H9 (cell line): Measurements from ENCODE around the gene GRID1. TPM values are rescaled to one million over a fixed set of nuclear protein-coding genes. Genes with fewer than 3 reads are reported as not detected.

Source experiments
- DNase-seq: peaks from one replicate; pipeline ENCODE4 v3.0.0-alpha.2; 2017
- H2AFZ ChIP-seq: one replicate; pipeline ENCODE4 v1.6.1; 2013; ENCODE audit warnings: mild to moderate bottlenecking, low read length, control low read depth, moderate library complexity
- H2AK5ac ChIP-seq: 2 replicates; pipeline ENCODE4 v1.6.1; 2013; ENCODE audit warnings: low read length, control low read depth, mixed read lengths; ENCODE audit not compliant: insufficient read length
- H2BK120ac ChIP-seq: one replicate; pipeline ENCODE4 v1.6.1; 2013; ENCODE audit warnings: low read depth, mild to moderate bottlenecking, low read length, control low read depth, inconsistent platforms; ENCODE audit not compliant: poor library complexity, severe bottlenecking
- H2BK12ac ChIP-seq: 2 replicates; pipeline ENCODE4 v1.6.1; 2013; ENCODE audit warnings: low read length, control low read depth, mixed read lengths, low read depth; ENCODE audit not compliant: insufficient read length
- H2BK15ac ChIP-seq: 2 replicates; pipeline ENCODE4 v1.6.1; 2013; ENCODE audit warnings: low read depth, low read length, control low read depth
- H2BK20ac ChIP-seq: one replicate; pipeline ENCODE4 v1.6.1; 2013; ENCODE audit warnings: low read depth, mild to moderate bottlenecking, low read length, control low read depth, inconsistent platforms; ENCODE audit not compliant: poor library complexity, severe bottlenecking
- H2BK5ac ChIP-seq: 2 replicates; pipeline ENCODE4 v1.6.1; 2013; ENCODE audit warnings: low read length, control low read depth, mixed read lengths; ENCODE audit not compliant: insufficient read length
- H3K14ac ChIP-seq: 2 replicates; pipeline ENCODE4 v1.6.1; 2013; ENCODE audit warnings: low read length, control low read depth; ENCODE audit not compliant: insufficient read depth
- H3K18ac ChIP-seq: 2 replicates; pipeline ENCODE4 v1.6.1; 2013; ENCODE audit warnings: low read depth, mild to moderate bottlenecking, mixed read lengths, low read length, control low read depth; ENCODE audit not compliant: insufficient read length
- H3K23ac ChIP-seq: 2 replicates; pipeline ENCODE4 v1.6.1; 2013; ENCODE audit warnings: low read length, control low read depth, mixed read lengths, low read depth; ENCODE audit not compliant: insufficient read length
- H3K23me2 ChIP-seq: 2 replicates; pipeline ENCODE4 v1.6.1; 2013; ENCODE audit warnings: low read depth, mild to moderate bottlenecking, mixed read lengths, low read length, control low read depth; ENCODE audit not compliant: insufficient read length, poor library complexity, severe bottlenecking
- H3K27ac ChIP-seq: 2 replicates; pipeline ENCODE4 v1.5.1; 2013; ENCODE audit warnings: low read length, control low read depth, mixed read lengths, low read depth; ENCODE audit not compliant: insufficient read length
- H3K27me3 ChIP-seq: 2 replicates; pipeline ENCODE4 v1.6.1; 2013; ENCODE audit warnings: low read length, control low read depth, inconsistent platforms; ENCODE audit not compliant: insufficient read depth
- H3K4ac ChIP-seq: 2 replicates; pipeline ENCODE4 v1.6.1; 2013; ENCODE audit warnings: low read depth, mild to moderate bottlenecking, control low read depth, inconsistent platforms, low read length, moderate library complexity
- H3K4me1 ChIP-seq: 2 replicates; pipeline ENCODE4 v1.6.1; 2013; ENCODE audit warnings: low read length, control low read depth, inconsistent platforms; ENCODE audit not compliant: insufficient read depth
- H3K4me2 ChIP-seq: 2 replicates; pipeline ENCODE4 v1.6.1; 2013; ENCODE audit warnings: low read length, control low read depth, mixed read lengths; ENCODE audit not compliant: insufficient read length, insufficient read depth
- H3K56ac ChIP-seq: 2 replicates; pipeline ENCODE4 v1.6.1; 2013; ENCODE audit warnings: low read depth, mild to moderate bottlenecking, mixed read lengths, low read length, control low read depth; ENCODE audit not compliant: insufficient read length
- H3K79me1 ChIP-seq: 2 replicates; pipeline ENCODE4 v1.6.1; 2013; ENCODE audit warnings: low read depth, mild to moderate bottlenecking, moderate library complexity, low read length, control low read depth, inconsistent platforms; ENCODE audit not compliant: insufficient read depth, poor library complexity, severe bottlenecking
- H3K79me2 ChIP-seq: 2 replicates; pipeline ENCODE4 v1.6.1; 2013; ENCODE audit warnings: low read length, control low read depth, inconsistent platforms; ENCODE audit not compliant: insufficient read depth
- H3K9ac ChIP-seq: 2 replicates; pipeline ENCODE4 v1.6.1; 2013; ENCODE audit warnings: low read length, control low read depth, mixed read lengths; ENCODE audit not compliant: insufficient read length; ENCODE audit errors: extremely low read depth
- H3K9me3 ChIP-seq: one replicate; pipeline ENCODE4 v1.6.1; 2013; ENCODE audit warnings: low read depth, low read length, inconsistent platforms; ENCODE audit not compliant: control insufficient read depth
- H3T11ph ChIP-seq: one replicate; pipeline ENCODE4 v1.6.1; 2013; ENCODE audit warnings: mild to moderate bottlenecking, low read length, control low read depth, inconsistent platforms
- H4K20me1 ChIP-seq: one replicate; pipeline ENCODE4 v1.6.1; 2013; ENCODE audit not compliant: control insufficient read depth, insufficient read length, insufficient read depth
- H4K5ac ChIP-seq: 2 replicates; pipeline ENCODE4 v1.6.1; 2013; ENCODE audit warnings: low read depth, mild to moderate bottlenecking, mixed read lengths, low read length, control low read depth; ENCODE audit not compliant: insufficient read length
- H4K8ac ChIP-seq: replicated peaks from 2 replicates; pipeline ENCODE4 v1.6.1; 2013; ENCODE audit warnings: low read length, control low read depth, mixed read lengths, low read depth; ENCODE audit not compliant: insufficient read length
- H4K91ac ChIP-seq: 2 replicates; pipeline ENCODE4 v1.6.1; 2013; ENCODE audit warnings: low read depth, mild to moderate bottlenecking, moderate library complexity, mixed read lengths, low read length, control low read depth; ENCODE audit not compliant: insufficient read length
- H3K27ac Mint-ChIP-seq, 3 experiments: 2 replicates in 2 of 3; 3 replicates in 1 of 3; pipeline ENCODE4 v1.8.0; 2020 to 2021; ENCODE audit warnings: mixed read lengths in 3 of 3, mild to moderate bottlenecking in 1 of 3, moderate library complexity in 1 of 3
- H3K27me3 Mint-ChIP-seq: 2 replicates; pipeline ENCODE4 v1.8.0; 2021; ENCODE audit warnings: low read depth, mild to moderate bottlenecking, moderate library complexity, mixed read lengths
- H3K36me3 Mint-ChIP-seq, 3 experiments: 2 replicates in 2 of 3; 3 replicates in 1 of 3; pipeline ENCODE4 v1.8.0; 2020 to 2021; ENCODE audit warnings: low read depth in 3 of 3, mixed read lengths in 3 of 3; ENCODE audit not compliant: insufficient read depth in 1 of 3
- H3K4me1 Mint-ChIP-seq, 2 experiments: 2 replicates each; pipeline ENCODE4 v1.8.0; 2020; ENCODE audit warnings: mixed read lengths in 2 of 2
- H3K4me3 Mint-ChIP-seq, 2 experiments: 2 replicates in 1 of 2; 3 replicates in 1 of 2; pipeline ENCODE4 v1.8.0; 2020 to 2021; ENCODE audit warnings: mild to moderate bottlenecking in 2 of 2, mixed read lengths in 2 of 2, moderate library complexity in 1 of 2
- H3K9me3 Mint-ChIP-seq, 2 experiments: 2 replicates in 1 of 2; 3 replicates in 1 of 2; pipeline ENCODE4 v1.8.0; 2020; ENCODE audit warnings: mild to moderate bottlenecking in 2 of 2, mixed read lengths in 2 of 2, moderate library complexity in 1 of 2
- WGBS: extraction: QIAGEN DNeasy Blood & Tissue Kit; methylation state at CpG from one replicate; pipeline ENCODE4 v1.1.7; 2013; ENCODE audit warnings: missing lambda C conversion rate, low lambda C conversion rate, mixed read lengths; ENCODE audit not compliant: insufficient read length; ENCODE audit errors: extremely low coverage; 5-methylcytosine and 5-hydroxymethylcytosine counted together
- total RNA-seq: library from RNA; stranded (reverse); gene quantifications from 2 replicates; pipeline ENCODE4 v1.2.1, GENCODE V29; 2021
- TF ChIP-seq, protein P1 (sequence below): fragments of 200-600 bp; sonication (generic); conservative IDR thresholded peaks from 3 replicates; pipeline ENCODE4 v1.8.0; 2021; ENCODE audit warnings: antibody characterized with exemption, mild to moderate bottlenecking

Gene GRID1
- total RNA-seq, 1 experiment from 2014 or later: 0.35 TPM

DNA sequence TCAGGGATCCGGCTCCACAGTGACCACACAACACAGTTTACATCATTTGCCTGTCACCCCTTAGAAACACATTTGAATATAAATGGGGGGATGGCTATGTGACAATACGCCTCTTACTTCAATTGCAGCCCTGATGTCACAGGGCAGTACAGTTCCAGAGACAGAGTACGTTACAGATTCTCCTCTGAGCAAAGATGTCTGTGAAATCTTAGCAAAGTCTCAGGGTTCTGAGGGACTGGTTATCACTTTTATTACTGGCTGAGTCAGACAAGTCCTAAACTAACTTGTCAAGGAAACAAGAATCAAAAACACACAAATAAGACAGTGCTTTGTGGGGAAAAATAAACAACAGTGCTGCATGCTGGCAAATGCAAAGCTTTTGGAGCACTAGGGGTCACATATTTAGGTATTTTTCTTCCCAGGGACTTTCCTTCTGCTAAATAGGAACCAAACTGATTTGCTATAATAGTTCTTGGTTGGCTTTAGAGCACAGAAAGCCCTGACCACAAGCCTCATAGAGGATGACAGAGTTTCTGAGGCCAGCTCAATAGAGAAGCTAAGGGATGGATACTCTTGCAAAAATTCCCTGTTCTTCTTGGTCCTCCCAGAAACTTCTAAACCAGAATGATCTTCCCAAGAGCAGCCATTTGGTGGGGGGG, 501.6 kb downstream of the GRID1 start:
- H3K27ac ChIP-seq: no peak overlapping the region
- no peak overlapping the region for H3K56ac ChIP-seq
- no peak overlapping the region for H3K27ac Mint-ChIP-seq
- H4K8ac ChIP-seq: no peak overlapping the region
- no peak overlapping the region for H3K4ac ChIP-seq
- H3T11ph ChIP-seq: no peak overlapping the region
- no peak for DNase-seq
- H3K79me1 ChIP-seq: no peaks in the 10 kb centered on the region
- no peak overlapping the region for H3K4me3 Mint-ChIP-seq
- no CpG with 5 or more reads among the region's 3 CpGs for WGBS
- TF ChIP-seq, protein P1, sequence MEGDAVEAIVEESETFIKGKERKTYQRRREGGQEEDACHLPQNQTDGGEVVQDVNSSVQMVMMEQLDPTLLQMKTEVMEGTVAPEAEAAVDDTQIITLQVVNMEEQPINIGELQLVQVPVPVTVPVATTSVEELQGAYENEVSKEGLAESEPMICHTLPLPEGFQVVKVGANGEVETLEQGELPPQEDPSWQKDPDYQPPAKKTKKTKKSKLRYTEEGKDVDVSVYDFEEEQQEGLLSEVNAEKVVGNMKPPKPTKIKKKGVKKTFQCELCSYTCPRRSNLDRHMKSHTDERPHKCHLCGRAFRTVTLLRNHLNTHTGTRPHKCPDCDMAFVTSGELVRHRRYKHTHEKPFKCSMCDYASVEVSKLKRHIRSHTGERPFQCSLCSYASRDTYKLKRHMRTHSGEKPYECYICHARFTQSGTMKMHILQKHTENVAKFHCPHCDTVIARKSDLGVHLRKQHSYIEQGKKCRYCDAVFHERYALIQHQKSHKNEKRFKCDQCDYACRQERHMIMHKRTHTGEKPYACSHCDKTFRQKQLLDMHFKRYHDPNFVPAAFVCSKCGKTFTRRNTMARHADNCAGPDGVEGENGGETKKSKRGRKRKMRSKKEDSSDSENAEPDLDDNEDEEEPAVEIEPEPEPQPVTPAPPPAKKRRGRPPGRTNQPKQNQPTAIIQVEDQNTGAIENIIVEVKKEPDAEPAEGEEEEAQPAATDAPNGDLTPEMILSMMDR: no peak
- no peak overlapping the region for H2BK120ac ChIP-seq
- no peaks in the 10 kb centered on the region for H4K20me1 ChIP-seq
- no peak overlapping the region for H2BK12ac ChIP-seq
- H3K9me3 Mint-ChIP-seq: no peaks in the 10 kb centered on the region
- H3K18ac ChIP-seq: no peak overlapping the region
- H3K4me1 Mint-ChIP-seq: peaks cover 20 to 25% of the 10 kb centered on the region in 2 experiments
- H3K23ac ChIP-seq: no peak overlapping the region
- no peaks in the 10 kb centered on the region; the same call in 1 of the 2 replicates for H3K27me3 ChIP-seq
- H4K5ac ChIP-seq: no peak overlapping the region
- H3K4me1 ChIP-seq: no peaks in the 10 kb centered on the region
- no peak overlapping the region for H2AK5ac ChIP-seq
- H3K79me2 ChIP-seq: no peaks in the 10 kb centered on the region
- no peak overlapping the region for H3K4me2 ChIP-seq
- no peak overlapping the region for H3K14ac ChIP-seq
- no peak overlapping the region for H2BK15ac ChIP-seq
- H2AFZ ChIP-seq: no peak overlapping the region
- H3K9ac ChIP-seq: no peak overlapping the region
- no peaks in the 10 kb centered on the region for H3K36me3 Mint-ChIP-seq
- H2BK5ac ChIP-seq: no peak overlapping the region
- peaks cover 3% of the 10 kb centered on the region for H3K27me3 Mint-ChIP-seq
- H3K9me3 ChIP-seq: no peaks in the 10 kb centered on the region
- H3K23me2 ChIP-seq: no peaks in the 10 kb centered on the region
- H2BK20ac ChIP-seq: no peak overlapping the region
- no peak overlapping the region for H4K91ac ChIP-seq
